Central memory CD4-positive, alpha-beta T cell (primary cell): Measurements from ENCODE around the gene AP3B1.

Source experiments
- DNase-seq: peaks from one replicate; pipeline ENCODE4 v3.0.0; 2022

AP3B1 gene

DNA sequence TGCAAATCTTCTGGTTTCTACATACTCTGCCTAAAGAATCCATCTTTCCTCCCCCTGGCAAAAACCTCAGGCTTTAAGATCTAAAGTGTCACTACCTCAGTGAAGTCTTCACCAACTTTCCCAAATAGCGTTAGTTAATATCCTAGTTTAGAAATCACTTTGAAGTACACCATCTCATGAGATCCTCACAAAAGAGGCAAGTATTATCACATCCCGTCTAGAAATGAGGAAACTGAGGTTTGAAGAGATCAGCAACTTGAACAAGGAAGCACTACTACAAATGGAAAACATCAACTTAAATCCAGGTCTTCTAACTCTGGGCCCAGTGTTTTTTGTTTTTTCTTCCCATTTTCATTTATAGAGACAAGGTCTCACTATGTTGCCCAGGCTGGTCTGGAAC, 4.6 kb downstream of the AP3B1 start:
- no peak for DNase-seq

DNA sequence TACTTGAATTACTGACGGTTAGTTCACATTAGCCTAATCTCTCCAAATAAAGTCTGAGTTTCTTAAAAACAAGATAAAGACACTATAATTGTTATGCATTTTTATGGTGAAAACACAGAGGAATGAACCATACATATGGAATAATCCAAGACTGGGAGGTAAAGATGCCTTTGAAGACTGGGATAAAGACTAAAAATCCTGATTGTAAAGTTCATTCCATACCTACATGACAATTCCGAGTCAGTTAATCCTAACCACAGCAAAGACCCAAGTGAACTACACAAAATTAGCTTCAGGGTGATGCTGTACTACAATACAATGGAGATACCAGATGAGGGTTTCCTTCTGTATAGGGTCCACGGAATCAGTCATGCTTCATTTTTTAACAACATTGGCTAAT, 6.3 kb downstream of the AP3B1 start:
- DNase-seq = no peak

DNA sequence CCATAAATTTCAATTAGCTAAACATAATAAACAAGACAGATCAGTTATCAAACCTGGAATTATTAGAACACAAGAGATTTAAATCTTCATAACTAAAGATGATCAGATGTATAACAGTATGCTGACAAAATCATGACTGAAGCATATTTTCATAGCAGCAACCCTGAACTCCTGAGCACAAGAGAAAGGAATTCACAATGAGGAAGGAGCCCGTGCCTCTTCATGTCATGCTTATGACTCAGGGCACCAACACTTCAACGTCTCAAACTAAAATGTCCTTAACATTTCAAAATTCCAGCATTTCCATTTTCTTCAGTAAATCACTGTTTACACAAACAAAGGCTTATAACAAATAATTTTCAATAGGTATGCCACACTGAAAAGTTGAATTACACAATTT, 6.7 kb downstream of the AP3B1 start:
- DNase-seq = no peak

DNA sequence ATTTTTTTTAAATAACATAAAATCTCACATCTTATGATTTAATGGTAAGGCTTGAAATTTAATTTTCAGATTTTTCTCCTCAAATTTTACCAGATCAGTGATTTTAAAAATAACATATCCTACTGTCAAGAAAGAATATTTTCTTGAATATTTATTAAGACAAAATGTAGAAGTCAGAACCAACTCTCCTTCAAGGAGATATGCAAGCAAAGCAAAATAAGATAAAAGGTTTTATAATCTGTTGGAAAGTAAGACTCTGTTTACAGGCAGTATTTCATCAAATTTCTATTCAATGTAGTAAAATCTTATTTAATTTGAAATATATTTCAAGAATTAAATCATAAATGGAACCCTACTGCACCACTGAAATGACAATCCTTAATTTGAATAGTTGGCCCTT, 7.3 kb downstream of the AP3B1 start:
- DNase-seq = no peak

DNA sequence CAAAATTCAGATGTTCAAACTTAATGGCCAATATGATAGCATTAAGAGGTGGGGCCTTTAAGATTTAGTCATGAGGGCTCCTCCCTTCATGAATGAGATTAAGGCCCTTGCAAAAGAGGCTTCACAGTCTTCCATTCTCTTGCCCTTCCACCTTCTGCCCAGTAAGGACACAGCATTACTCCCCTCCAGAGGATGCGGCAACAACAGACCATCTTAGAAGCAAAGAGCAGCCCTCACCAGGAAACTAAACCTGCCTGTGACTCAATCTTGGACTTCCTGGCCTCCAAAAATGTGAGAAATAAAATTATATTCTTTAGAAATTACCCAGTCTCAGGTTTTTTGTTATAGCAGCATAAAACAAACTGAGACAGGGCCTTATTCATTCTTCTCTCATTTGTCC, 8.2 kb downstream of the AP3B1 start:
- DNase-seq = no peak

DNA sequence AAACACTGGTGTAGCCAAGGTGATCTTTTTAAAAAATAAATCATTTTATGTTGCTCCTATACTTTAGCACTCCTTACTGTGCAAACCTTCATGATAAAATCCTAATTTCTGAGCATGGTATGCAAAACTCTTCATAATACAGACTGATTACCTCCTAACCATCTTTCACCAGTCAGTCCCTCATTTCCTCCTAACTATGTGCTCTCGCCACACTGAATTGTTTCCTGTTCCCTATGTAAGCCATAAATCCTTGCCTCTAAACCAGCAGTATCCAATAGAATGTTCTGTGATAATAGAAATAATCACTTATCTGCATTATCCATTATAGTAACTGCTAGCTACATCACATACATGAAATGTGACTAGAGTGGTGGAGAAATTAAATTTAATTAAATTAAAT, 10.7 kb downstream of the AP3B1 start:
- DNase-seq = no peak

DNA sequence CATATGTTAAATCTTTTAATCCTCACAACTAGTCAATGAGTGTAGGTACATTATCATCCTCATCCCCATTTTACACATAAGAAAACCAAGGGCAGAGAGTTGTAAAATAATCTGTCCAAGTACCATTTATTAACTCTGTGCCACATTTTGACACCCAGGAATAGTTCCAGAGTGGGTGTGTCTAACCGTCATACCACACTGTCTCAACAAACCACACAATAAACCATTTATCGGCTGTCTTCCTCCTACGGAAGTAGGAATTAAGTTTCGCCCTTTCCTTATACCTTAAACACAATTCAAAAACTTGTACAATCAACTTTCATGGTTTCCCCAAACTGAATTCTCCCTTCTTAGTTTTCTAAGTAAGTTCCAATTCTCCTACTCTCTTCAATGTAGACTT, 11.4 kb downstream of the AP3B1 start:
- no peak for DNase-seq

DNA sequence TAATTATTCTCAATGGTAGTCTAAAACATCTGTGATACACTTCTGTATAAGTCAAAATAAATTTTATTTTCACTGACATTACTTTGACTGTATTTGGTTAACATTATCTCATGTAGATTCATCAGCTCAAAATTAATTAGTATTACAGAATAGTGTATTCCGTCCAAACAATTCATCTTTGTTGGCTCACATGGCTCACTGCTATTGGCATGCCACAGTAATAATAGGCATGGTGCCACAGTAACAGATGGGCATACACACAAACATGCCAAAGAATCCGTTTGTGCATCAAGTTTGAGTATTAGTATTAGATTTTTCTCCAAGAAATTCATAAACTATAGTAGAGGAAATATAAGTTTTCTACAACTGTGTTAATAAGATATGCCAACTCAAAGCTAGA, 14.2 kb downstream of the AP3B1 start:
- DNase-seq = no peak

DNA sequence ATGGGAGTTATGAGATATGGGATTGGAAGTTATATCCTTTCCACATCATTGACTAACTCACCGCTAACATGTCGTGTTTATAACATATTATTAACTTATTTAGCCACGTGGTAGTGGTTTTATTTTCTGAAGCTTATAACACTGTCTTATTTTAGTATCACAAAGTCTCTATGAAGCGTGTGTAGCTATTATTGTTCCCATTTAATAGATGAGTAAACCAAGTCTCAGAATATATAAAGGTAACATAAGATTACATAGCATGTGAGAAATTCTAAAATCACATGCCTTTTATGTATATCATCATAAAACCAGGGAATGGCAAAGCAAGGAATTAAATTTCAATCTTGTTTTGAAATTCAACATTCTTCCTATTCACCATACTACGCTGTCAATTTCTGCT, 15.3 kb downstream of the AP3B1 start:
- DNase-seq = no peak

DNA sequence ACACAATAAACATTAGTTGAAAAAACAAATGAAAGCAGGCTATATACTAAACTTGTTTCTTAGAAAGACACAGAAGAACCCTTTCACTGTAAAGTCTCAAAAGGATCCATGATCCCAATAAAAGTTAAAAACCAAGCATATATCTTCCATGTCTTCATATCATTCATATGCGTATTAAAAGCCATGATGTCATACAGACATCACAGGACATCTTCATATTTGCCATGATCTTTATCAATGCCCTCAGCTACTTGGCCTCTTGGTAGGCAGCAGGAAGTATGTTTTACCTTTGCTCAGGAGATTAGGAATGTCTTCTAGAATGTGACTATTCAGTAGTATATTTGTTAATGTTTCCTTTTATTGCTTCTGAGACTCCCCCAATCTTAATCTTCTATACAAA, 16.8 kb downstream of the AP3B1 start:
- no peak for DNase-seq

DNA sequence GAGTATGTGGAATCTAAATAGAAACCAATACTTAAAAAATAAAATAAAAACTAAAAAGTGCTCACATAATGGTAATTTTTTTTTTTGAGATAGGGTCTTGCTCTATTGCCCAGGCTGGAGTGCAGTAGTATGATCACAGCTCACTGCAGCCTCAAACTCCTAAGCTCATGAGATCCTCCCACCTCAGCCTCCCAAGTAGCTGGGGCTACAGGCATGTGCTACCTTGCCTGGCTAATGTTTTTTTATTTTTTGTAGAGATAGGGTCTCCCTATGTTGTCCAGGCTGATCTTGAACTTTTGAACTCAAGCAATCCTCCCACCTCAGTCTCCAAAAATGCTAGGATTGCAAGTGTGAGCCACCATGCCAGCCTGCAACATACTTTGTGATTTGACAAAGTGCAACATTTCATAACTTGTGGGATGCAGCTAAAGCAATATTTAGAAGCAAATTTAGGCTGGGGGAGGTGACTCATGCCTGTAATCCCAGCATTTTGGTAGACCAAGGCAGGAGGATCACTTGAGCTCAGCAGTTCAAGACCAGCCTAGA, 18.4 kb downstream of the AP3B1 start:
- no peak for DNase-seq

DNA sequence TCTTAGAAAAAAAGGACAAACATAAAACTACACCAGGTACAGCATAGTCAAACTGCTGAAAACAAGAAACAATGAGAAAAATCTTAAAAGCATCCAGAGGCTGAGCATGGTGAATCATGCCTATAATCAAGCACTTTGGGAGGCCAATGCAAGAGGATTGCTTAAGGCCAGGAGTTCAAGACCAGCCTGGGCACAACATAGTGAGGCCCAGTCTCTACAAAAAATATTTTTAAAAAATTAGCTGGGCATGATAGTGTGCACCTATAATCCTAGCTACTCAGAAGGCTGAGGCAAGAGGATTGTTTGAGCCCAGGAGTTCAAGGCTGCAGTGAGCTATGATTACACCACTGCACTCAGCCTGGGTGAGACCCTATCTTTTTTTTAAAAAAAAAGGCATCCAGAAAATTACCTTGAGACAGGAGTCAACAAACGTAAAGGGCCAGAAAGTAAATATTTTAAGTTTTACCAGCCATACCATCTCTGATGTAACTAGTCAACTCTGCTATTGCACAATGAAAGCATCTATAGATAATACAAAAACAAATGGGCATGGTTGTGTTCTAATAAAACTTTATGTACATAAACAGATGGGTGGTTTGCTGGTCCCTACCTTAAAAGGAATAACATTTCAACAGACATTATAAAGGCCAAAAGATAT, 19.8 kb downstream of the AP3B1 start:
- no peak for DNase-seq

DNA sequence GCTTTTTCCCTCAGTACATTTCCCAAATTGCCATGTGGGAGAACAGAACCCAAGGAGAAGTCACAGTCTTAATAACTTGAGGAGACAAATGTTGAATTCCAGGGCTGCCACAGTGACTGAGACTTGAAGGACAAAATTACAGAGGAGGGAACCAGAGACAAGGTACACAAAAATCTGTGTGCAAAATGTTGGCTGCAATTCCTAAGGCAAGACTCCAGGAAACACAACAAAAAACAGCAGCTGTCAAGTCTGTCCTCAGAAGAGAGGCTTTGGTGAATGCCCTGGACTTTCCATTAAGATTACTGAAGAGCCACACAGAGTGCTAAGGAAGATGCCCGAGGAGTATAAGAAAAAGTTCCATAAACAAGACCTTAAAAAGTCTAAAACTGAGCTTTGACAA, 21.1 kb downstream of the AP3B1 start:
- DNase-seq = no peak

DNA sequence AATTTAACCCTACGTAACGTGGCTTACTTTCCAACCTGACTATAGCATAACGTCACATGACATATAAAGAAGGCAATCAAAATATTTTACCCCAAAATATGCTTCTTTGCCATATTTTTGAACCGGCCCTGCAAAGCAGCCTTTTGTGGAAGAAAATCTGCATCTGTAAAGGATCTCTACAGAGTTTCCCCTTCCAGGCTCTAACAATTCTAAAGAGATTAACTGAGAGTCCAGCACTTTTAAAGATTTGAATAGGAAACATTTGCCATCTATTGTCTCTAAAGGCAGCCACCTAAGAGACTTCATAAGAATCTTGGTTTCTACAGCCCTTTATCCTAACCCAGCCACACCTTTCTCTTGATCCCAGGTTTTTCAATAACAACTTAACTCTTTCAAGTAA, 22.7 kb downstream of the AP3B1 start:
- DNase-seq = no peak

DNA sequence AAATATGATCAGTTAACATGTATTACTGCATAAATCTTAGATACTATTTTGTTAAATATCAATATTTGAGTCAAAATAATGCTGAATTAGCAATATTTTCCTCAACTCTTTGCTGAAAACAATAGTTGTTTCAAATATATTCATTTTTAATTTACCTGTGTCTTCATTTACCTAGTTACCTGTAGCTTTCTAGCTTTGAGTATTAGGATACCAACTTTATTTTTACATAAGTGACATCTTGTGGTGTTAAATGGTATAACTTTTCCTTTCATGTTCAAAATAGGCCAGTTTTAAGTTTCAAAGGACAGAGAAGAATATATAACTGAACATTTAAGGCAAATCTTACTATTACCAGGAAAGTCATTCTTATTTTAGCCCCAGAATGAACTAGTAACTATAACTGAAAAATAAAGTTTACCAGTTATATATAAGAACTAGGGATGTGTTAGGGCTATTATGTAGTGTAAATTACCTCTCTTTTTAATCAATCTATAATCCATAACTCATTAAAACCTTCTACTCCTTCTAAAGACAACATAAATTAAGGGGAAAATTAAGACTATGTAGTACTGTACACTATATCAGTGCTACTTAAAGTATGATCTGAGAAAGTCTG, 25.3 kb downstream of the AP3B1 start:
- DNase-seq = no peak

DNA sequence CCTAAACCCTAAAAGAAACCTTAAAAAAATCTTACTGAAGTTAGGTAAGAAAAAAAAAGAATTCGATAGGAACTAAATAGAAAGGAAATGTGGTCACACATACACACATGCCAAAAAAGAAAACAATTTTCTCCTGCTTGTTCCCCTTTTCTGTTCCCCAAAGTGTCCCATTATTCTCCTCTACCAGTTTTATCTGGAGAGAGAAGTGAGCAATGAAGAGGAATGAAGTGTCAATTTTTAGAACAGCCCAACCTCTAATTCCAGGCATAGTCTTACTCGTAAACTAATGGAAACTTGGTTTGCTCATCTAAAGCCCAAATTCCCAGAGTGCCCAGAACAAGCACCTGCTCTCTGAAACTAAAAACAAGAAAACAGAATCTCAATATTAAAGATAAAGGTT, 26.1 kb downstream of the AP3B1 start:
- DNase-seq = no peak

DNA sequence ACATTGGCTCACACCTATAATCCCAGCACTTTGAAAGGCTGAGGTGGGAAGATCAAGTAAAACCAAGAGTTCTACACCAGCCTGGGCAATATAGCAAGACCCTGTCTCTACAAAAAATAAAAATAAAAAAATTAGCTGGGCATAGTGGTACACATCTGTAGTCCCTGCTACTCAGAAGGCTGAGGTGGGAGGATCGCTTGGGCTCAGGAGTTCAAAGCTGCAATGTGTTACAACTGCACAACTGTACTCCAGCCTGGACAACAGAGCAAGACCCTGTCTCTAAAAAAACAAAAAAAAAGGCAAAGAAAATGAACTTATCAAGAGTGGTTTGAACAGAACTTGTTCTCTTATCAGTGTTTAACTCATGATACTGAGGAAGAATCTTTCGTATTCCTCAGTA, 29.3 kb downstream of the AP3B1 start:
- no peak for DNase-seq

DNA sequence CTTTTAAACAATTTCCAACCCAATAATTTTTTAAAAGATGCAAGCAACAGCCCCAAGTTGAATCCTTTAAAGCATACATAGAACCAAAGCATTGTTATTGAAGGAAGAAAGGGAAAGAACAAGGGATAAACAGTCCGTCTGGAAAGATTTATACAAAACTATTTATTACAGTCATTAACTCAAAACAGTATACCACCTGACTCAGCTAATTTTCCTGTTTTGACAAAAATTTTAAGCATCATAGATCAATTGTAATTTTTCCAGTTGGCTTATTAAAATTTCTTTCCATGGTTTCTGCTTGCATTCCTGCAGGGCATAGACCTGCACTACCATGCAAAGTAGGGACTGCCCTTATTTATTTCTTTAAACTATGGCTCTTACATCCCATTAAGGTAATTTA, 29.9 kb downstream of the AP3B1 start:
- no peak for DNase-seq

DNA sequence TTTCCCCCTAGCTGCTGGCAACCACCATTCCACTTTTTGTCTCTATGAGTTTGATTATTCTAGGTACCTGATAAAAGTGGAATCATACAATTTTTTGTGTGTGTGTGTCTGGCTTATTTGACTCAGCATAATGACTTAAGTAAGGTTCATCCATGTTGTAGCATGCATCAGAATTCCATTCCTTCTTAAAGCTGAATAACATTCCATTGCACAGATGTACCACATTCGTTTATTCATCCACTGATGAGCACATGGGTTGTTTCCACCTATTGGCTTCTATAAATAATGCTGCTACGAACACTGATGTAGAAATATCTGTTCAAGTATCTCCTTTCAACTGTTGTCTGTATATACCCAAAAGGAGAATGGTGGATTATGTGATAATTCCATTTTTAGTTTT, 33.7 kb downstream of the AP3B1 start:
- no peak for DNase-seq

DNA sequence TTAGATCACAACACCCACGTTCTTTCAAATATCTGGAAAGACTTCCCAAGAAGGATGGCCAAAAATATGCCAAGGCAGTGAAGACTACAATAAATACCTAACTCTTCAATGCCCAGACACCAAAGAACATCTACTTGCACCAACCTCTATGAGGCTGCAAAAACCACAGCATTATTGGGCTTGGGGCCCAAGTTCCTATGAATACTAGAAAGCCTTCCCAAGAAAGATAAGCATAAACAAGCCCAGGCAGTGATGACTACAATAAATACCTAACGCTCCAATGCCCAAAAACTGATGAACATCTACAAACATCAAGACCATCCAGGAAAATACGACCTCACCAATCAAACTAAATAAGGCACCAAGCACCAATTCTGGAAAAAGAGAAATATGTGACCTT, 41.3 kb downstream of the AP3B1 start:
- DNase-seq = no peak

DNA sequence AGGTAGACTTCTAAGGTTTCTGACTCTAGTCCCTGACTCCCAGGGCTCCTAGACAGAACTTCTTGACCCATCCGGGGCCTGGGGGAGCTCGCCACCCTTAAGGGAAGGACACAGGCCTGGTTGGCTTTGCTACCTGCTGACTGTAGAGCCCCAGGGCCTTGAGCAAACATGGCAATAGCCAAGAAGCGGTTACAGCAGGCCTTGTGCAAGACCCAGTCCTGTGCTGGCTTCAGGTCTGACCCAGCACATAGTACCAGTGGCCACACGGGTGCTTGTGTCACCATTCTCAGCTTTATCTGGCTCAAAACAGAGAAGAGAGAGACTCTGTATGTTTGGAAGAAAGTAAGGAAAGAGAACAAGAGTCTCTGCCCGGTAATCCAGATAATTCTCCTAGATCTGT, 41.8 kb downstream of the AP3B1 start:
- DNase-seq = no peak

DNA sequence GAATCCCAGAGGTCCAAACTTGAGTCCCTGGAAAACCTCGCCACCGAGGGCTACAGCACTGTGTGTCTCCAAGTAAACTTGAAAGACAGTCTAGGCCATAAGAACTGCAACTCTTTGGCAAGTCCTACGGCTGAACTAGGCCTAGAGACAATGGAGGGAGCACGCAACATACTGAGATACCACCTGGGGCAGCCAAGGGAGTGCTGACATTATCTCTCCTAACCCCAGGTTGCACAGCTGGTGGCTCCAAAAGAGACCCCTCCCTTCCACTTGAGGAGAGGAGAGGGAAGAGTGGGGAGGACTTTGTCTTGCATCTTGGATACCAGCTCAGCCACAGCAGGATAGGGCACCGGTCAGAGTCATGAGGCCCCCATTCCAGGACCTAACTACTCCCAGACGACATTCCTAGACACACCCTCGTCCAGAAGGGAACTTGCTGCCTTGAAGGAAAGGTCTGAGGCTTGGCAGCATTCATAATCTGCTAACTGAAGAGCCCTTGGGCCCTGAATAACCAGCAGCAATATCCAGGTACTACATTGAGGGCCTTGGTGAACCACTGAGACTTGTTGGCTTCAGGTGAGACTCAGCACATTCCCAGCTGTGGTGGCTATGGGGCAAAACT, 42.7 kb downstream of the AP3B1 start:
- DNase-seq = no peak

DNA sequence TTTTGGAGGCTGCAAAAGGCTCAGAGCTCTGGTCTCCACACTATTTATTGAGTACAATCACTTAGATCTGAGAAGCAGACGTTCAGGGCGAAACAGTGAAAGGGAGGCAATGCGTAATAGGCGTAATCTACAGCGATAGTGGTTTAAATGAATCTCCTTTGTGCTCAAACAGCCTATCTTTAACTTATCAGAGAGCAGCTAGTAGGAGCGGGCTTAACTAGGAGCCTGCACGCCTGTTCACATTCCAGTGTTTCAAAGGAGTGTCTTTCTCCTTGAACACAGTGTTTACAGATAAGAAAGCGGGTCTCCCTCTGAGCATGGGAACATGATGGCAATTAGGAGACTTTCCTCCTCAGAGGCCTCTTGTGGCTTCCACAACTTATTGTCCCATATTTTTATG, 49.4 kb downstream of the AP3B1 start:
- DNase-seq = no peak

DNA sequence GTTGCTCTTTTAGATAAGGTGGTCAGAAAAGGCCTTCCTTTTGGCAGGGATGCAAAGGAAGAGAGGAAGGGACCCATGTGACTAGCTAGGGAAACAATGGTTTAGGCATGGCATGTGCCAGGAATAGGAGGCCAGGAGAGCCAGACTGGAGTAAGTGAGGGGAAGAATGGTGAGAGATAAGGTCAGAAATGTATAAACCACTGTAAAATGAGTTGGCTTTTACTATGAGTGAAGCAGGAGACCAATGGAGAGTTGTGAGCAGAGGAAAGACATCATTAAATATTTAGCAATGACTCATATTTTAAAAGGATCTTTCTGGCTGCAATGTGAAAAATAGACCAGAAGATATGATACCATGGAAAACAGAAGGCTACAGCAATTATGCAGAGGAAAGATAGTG, 50.9 kb downstream of the AP3B1 start:
- DNase-seq = no peak

DNA sequence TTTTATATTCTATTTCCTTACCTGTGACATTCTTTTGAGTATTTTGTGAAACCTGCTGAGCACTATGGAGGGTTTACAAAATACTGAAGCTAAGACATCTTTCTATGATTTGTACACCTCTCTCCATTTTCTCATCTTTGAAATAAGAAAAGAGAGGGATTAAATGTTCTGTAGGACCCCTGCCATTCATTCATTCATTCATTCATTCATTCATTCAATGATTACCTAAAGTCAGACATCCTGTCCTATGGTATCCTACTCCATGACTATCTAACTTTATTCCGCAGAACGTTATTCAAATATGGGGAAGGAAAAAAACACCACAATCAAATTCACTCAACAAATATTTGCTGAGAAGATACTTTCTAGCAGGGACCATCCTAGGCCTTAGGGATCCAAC, 51.4 kb downstream of the AP3B1 start:
- DNase-seq = no peak
